ENCODE results near the gene CXorf58.
A peak's percentile ranks its signal among the peaks of the same experiment; 100 is the strongest.
"Not testable (repeated sequence)": the region's sequence is repeated elsewhere in the genome, so short reads cannot be mapped to it uniquely, and the experiment has no call there.

CXorf58 gene

GRCh38 chrX:23907498-23908218, at the start of gene CXorf58, which contains the start of gene APOO:
TSS of gene CXorf58 (plus strand) at chrX:23908006. CDS start at chrX:23910303, 2,297 bp downstream.
TSS of gene APOO (minus strand) at chrX:23907938. CDS start at chrX:23907702, 236 bp downstream.
- peak; percentile 95 for DNase-seq

- DNase-seq: not testable (repeated sequence)
These were observed 48.6 kb upstream of the CXorf58 start for GRCh38 chrX:23859238-23859637.

GRCh38 chrX:23861215-23861896, 46.5 kb upstream of the CXorf58 start:
- no peak for DNase-seq

GRCh38 chrX:23861952-23862351, 45.9 kb upstream of the CXorf58 start:
- not testable (repeated sequence) for DNase-seq

GRCh38 chrX:23864742-23865326, 43.0 kb upstream of the CXorf58 start:
- DNase-seq: no peak

GRCh38 chrX:23870041-23870440, 37.8 kb upstream of the CXorf58 start:
- DNase-seq: no peak

- DNase-seq: no peak
These were observed 35.8 kb upstream of the CXorf58 start for GRCh38 chrX:23871905-23872546.

- DNase-seq: no peak
These were observed 28.3 kb upstream of the CXorf58 start for GRCh38 chrX:23879380-23880090.

GRCh38 chrX:23883737-23884354, 24.0 kb upstream of the CXorf58 start:
- DNase-seq: peak; percentile 1

GRCh38 chrX:23884427-23885024, 23.3 kb upstream of the CXorf58 start:
- DNase-seq: no peak

- no peak for DNase-seq
These were observed 22.0 kb upstream of the CXorf58 start for GRCh38 chrX:23885803-23886202.

GRCh38 chrX:23887451-23887850, 20.4 kb upstream of the CXorf58 start:
- DNase-seq: no peak

GRCh38 chrX:23887918-23888317, 19.9 kb upstream of the CXorf58 start:
- no peak for DNase-seq

GRCh38 chrX:23888887-23889501, 18.8 kb upstream of the CXorf58 start:
- DNase-seq: peak; percentile 21

- no peak for DNase-seq
These were observed 16.9 kb upstream of the CXorf58 start for GRCh38 chrX:23890933-23891332.

- DNase-seq: not testable (repeated sequence)
These were observed 12.8 kb upstream of the CXorf58 start for GRCh38 chrX:23894993-23895392.

GRCh38 chrX:23896539-23896938, 11.3 kb upstream of the CXorf58 start:
- DNase-seq: not testable (repeated sequence)

- no peak for DNase-seq
These were observed 10.8 kb upstream of the CXorf58 start for GRCh38 chrX:23896981-23897380.

GRCh38 chrX:23898412-23898959, 9.3 kb upstream of the CXorf58 start:
- DNase-seq: no peak

- no peak for DNase-seq
These were observed 7.5 kb upstream of the CXorf58 start for GRCh38 chrX:23900220-23900797.

GRCh38 chrX:23901060-23901459, 6.7 kb upstream of the CXorf58 start:
- no peak for DNase-seq

All from NCI-H2171 treated with DMSO at 0.1 percent for 48 hours (cell line).